Middle frontal gyrus (tissue), 1 donor: ENCODE measurements around the gene RPA3.
"Not testable (repeated sequence)": the region's sequence is repeated elsewhere in the genome, so short reads cannot be mapped to it uniquely, and the experiment has no call there.

ENCODE experiments used
- DNase-seq: peaks from one replicate; pipeline ENCODE4 v3.0.0-alpha.2; 2015; ENCODE audit warnings: low spot score; ENCODE audit errors: extremely low spot score

The RPA3 gene

GRCh38 chr7:7695111-7695817 lies 23.1 kb downstream of the RPA3 start:
- no peak for DNase-seq

DNA sequence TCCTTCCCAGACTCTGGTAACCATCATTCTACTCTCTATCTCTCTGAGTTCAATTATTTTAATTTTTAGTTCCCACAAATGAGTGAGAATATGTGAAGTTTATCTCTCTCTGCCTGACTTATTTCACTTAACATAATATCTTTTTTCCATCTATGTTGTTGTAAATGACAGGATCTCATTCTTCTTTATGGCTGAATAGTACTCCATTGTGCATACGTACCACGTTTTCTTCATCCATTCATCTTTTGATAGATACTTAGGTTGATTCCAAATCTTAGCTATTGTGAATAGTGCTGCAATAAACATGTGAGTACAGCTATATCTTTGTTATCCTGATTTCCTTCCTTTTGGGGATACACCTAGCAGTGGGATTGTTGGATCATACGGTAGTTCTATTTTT lies 23.9 kb downstream of the RPA3 start:
- no peak for DNase-seq

DNA sequence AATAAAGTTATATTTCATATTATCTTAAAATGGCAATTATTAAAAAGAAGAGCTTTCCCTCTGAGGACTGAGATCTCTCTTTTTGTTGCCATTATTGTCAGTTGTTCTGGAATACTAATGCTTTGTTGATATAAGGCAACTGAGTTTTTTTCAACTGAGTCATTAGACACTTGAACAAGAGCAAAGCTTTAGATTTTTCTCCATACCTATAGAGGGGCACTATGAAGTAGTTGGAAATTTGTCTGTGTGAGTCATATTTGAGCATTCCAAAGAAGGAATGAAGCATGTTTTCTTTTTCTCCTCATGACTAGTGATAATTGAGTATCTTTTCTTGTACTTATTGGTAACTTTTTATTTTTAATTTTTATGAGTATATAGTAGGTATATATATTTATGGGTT lies 24.5 kb downstream of the RPA3 start:
- no peak for DNase-seq

DNA sequence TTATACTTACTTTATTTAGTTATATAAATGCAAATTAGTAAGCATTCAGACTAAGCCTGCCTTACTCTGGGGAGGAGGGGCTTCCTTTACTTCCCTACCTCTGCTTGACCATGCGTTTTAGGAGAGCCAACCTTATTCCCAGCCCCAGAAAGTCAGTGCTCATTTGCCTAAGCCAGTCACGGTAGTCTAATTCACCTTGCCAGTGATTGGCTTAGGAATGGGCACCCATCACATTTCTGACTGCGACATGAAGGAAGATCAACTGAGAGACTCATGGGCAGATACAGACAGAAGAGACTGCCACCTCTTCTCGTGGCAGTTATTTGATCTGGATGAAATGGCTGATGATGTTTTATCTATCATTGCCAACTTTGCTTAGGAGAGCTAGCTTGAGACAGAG lies 29.5 kb downstream of the RPA3 start:
- no peak for DNase-seq

DNA sequence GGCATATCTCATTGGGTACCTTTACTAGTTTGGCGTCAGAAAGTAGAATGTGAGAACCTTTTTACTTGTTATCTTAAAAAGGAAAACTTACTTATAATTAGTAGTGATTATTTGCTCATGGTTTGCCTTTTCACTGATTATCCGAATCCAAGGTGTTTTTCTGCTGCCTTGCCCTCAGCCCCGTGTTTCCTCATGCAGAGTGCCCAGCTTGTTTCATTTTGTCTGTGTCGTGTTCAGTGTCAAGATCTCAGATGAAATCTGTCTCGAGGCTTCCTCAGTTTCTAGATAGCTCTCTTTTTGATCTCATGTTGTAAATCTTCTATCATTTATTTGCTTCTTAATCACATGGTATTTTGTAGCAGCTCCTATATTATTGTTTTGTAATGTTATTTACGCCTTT lies 30.1 kb downstream of the RPA3 start:
- DNase-seq = no peak

- DNase-seq = no peak
Observed at GRCh38 chr7:7687800-7688199, 30.6 kb downstream of the RPA3 start.

GRCh38 chr7:7686811-7687508 lies 31.4 kb downstream of the RPA3 start:
- no peak for DNase-seq

GRCh38 chr7:7682861-7683260 lies 35.5 kb downstream of the RPA3 start:
- no peak for DNase-seq

DNA sequence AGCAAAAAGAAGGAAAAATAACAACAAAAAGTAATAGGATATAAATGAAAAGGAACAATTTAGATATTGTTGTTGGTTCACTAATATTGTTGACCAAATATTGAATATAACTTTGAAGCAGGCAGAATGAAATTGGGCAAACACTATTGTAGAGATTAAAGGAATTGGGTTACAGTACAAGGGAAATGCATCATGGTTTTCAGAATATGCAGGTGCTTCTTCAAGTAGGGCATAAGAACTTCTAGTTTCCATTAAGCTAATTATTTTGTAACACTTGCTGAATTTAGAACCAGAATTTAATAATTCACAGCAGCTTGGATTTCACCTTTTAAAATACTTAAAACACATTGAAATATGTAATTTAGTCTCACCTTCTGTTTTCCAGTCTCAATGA lies 36.5 kb downstream of the RPA3 start:
- no peak for DNase-seq

- DNase-seq = peak; percentile 75
Observed at GRCh38 chr7:7681191-7681935, 37.0 kb downstream of the RPA3 start.

DNA sequence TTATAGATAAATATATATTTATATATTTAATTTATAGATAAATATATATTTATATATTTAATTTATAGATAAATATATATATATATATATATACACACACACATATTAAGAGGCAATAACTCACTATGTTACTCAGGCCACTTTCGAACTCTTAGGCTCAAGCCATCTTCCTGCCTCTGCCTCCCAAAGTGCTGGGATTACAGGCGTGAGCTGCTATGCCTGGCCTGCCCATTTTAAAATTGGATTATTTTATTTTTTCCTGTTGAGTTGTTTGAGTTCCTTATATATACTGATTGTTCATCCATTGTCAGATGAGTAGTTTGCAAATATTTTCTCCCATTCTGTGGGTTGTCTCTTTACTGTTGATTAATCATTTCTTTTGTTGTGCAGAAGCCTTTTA lies 38.8 kb downstream of the RPA3 start:
- not testable (repeated sequence) for DNase-seq

DNA sequence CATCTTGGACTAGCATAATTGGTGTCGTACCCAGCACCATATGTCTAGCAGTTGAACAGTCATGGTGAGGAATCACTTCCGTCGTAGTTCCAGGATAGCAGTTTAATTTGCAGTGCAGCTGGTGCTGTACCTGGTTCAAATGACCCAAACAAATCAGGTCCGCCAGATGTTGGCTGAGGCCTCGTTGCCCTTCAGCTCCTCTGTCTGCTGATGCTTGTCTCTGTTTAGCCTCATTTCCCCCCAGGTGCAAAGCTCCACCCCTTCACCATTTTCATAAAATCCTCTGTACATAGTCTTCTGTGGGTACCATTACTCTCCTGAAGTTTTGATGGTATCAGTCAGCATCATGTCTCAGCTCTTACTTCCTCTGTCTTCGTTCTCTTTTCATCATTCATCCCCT lies 42.7 kb downstream of the RPA3 start:
- DNase-seq = no peak

DNA sequence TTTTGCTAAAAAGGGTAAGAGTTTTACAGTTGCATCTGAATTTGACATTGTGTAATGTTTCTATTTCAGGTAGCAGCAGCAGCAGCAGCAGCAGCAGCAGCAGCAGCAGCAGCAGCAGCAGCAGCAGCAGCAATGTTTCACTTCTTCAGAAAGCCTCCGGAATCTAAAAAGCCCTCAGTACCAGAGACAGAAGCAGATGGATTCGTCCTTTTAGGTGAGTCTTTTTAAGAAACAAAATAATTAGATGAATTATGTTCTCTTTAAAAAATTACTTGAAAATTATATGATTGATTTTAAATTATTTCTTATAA lies 45.2 kb downstream of the RPA3 start:
- no peak for DNase-seq

GRCh38 chr7:7672545-7673239 lies 45.7 kb downstream of the RPA3 start:
- DNase-seq = no peak

DNA sequence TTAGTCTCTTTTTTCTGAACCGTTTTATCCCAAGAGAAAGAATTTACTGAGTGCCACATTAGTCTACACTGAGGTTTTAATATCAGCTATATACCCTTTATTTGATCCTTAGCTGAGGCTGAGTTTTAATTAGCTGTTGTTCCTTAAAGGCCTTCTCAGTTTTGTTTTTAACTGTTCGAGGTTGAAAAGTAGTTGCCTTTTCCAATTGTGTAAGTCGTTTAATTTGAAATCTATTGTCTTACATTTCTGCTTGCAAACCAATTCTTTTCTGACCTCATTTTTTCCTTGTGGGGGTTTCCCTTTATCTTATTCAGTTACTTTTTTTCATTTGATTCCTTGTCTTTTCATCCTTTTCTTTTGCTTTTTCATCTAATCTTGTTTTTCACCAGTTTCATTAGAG lies 47.0 kb downstream of the RPA3 start:
- no peak for DNase-seq

- DNase-seq = no peak
Observed at GRCh38 chr7:7670490-7670889, 47.9 kb downstream of the RPA3 start.

DNA sequence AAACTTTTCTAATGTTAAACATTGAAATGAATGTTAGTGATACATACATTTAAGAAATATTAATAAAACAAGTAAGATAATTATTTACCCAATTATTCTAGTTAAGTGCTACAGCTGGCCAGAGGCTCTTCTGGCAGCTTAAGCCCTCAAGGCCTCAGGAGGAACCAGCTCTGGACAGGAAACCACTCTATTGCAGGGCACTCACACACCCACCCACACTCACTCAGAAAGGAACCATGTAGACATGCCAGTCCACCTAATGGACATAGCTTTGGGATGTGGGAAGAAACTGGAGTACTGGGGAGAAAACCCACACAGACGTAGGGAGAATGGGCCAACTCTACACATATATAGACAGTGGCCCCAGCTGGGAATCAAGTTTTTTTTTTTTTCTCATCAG lies 49.7 kb downstream of the RPA3 start:
- DNase-seq = no peak

DNA sequence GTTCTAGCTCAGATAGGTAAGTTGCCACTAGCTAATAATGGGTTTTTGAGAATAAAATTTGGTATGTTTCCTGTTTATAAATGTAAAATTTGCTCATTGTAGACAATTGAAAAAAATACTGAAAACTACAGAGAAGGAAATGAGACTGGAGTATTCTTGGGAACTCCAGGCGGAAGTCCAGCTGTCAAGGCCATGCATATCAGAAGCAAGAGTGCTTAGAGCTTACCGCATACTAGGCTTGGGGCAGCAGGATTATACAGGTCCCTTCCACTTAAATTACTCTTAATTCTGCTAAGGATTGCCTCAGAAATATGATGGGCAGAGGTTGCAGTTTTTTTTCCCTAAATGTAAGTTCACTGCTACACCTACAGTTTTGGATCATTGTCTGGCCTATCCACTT lies 51.2 kb downstream of the RPA3 start:
- DNase-seq = no peak

DNA sequence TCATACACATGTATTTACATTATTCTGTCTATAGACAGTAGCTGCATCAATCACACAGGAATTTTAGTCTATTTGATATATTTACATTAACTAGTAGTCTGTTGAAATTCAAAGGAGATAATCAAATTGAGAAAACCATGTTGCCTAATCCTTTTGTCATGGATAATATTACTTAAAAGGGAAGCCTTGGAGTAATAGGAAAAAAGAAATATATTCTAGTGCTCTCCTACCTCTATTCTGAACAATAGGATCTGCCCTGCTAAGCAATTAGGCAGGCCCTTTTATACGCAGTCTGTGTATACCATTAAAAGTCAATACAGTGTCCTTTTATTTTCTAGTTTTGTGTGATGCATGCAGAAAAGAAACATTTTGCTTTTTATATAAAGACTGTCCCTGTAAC lies 53.4 kb downstream of the RPA3 start:
- no peak for DNase-seq

- no peak for DNase-seq
Observed at GRCh38 chr7:7664291-7664690, 54.1 kb downstream of the RPA3 start.

DNA sequence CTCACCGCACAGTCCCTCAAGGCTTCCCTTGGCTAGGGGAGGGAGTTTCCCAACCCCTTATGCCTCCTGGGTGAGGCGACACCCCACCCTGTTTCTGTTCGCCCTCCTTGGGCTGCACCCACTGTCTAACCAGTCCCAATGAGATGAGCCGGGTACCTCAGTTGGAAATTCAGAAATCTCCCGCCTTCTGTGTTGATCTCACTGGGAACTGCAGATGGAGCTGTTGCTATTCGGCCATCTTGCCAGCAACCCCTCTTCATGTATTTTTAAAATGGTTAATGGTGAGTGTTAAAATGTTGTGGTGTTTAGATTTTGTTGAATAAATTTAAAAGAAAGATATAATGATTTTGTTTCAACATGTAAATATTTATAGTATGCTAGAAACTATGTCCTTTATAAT lies 55.9 kb downstream of the RPA3 start:
- no peak for DNase-seq

DNA sequence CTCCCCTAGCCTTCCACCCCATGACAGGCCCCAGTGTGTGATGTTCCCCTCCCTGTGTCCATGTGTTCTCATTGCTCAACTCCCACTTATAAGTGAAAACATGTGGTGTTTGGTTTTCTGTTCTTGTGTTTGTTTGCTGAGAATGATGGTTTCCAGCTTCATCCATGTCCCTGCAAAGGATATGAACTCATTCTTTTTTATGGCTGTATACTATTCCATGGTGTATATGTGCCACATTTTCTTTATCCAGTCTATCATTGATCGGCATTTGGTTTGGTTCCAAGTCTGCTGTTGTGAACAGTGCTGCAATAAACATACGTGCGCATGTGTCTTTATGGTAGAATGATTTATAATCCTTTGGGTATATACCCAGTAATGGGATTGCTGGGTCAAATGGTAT lies 61.9 kb downstream of the RPA3 start:
- DNase-seq = not testable (repeated sequence)
